HG02885 (cell line): Measurements from ENCODE around the gene DDX59.
"Not testable (repeated sequence)": the region's sequence is repeated elsewhere in the genome, so short reads cannot be mapped to it uniquely, and the experiment has no call there.

ENCODE experiments used
- ATAC-seq: cut with Tn5 transposase; IDR thresholded peaks from one replicate; pipeline ENCODE4 v1.9.1; 2021; ENCODE audit warnings: mild to moderate bottlenecking; ENCODE audit not compliant: unreplicated experiment, poor library complexity

DDX59 gene

GRCh38 chr1:200631375-200631774, 38.3 kb downstream of the DDX59 start:
- no peak for ATAC-seq

- not testable (repeated sequence) for ATAC-seq
These were observed 39.2 kb downstream of the DDX59 start for GRCh38 chr1:200630515-200630899.

- no peak for ATAC-seq
These were observed 39.7 kb downstream of the DDX59 start for GRCh38 chr1:200629876-200630514.

DNA sequence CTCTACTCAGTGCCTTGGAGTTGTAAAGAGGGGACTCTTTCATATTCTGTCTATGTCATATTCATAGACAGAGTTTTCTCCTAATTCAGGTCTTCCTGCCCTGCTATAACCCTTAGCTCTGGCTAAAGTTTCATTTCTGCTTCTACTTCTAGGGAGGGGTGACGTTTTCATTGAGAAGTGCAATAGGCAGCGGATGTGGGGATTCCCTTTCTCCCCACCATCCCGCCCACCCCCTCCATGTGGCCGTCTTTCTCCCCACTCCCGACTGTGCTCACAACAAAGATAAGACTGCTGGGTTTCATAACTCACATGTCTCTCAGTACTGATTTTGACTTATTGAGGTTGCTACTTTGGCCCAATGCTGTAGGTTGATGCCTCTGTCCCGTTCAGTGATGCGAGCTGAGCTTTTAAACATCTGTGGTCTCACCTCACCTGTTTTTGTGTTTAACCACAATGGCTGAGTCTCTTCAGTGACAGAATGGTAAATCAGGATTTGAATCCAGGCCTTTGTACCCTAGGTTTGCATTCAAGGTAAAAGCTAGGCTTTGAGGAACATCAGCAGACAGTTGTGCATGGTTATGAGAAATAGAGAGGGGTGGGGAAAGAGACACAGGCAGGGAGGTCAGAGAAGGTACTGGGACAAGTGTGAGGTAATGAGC, 41.4 kb downstream of the DDX59 start:
- ATAC-seq, result peak; percentile 86

DNA sequence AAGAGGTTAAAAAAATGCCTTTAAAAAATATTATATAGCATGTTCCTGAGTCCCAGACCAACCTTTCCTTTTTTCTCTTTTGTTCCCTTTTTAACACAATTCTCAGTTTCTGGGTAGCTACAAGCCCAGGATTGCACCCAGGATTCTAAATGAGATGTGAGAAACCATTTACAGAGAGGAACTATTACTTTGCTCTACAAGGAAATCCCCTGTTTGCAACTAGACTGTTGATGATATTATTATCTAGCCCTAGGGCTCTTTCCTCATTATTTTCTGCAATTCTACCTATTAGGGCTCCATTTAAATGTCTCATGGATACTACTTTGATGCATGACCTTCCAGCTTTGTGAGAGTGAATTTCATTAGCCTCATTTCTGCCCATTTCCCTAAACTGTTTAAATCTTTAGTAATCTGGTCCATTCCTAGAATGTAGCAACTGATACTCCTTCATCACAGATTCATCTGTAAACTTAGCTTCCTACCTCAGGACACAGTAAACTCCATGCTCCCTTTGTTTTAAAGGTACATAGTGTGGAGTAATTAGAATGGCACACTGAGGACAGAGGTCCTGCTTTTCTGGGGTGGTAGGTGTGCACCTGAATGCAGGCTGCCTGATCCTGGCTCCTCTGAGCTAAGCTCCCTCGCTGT, 42.0 kb downstream of the DDX59 start:
- ATAC-seq, result no peak

DNA sequence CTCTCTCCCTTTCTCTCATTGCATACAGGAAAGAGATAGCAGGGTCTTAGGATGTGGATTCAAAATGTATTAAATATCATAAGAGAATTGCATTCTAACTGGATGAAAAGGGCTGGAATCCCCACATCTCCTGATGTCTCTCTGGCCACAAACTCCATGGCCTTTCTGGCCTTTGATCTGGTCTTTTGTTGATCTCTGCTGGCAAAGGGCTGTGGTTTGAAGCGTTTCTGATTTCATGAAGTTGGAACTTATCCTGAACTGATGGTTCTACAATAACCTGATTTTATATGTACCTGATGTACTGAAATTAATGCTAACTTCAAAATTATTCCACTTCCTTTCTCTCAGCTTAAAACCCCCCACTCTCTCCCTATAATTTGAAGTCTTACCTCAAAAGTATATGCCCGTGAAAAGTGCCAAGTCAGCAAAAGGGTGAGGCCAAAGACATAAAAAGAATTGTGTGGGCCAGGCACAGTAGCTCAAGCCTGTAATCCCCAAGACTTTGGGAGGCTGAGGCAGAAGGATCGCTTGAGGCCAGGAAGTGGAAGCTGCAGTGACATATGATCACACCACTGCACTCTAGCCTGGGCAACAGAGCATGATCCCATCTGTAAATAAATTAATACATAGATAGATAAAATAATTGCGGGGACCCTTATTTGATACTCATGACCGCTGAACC, 42.7 kb downstream of the DDX59 start:
- no peak for ATAC-seq

- ATAC-seq, result peak; percentile 20
These were observed 44.3 kb downstream of the DDX59 start for GRCh38 chr1:200625381-200625824.

GRCh38 chr1:200624679-200625335, 44.9 kb downstream of the DDX59 start:
- ATAC-seq, result no peak

DNA sequence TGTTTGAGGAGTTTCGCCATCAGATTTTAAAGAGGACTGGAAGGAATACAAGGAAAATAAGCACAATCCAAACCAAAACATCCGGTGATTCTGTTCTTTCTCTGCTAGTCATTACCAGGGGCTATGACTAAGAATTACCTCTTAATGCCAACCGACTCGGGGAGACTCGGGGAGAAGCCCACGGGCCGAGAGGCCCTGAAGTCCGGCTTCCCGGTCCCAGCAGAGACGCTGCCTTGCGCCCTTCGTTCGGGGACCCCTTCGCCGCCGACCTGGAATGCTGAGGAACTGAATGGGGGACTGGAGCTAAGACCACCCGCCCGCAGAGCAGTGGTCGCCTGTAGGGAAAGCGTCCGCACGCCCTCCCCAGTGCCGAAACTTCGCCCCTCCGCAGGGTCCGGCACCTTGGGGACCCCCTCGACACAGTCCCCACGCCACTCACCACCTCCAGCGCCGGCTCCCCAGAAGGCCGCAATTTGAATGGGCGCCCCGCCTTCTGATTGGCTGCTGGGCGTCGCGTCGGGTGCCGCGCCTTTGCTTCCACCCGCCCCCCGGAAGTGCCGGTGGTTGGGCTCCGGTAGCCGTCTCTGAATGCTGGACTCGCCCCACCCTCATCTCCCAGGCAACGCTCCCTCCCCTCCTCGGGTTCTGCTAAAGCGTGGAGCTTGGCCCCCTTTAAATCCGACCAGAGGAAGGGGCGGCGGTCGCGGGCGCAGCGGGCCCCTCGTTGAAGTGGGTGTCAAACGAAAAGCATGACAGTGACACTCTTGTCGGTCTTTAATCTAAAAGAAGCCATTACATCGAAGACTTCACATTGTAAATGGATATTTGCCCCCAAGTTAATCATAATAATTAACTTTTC, 49.2 kb downstream of the DDX59 start, which contains the start of gene KIF14:
TSS of gene KIF14 (minus strand) at position 479 of the 859 bp plus-strand sequence. CDS start 2,028 bp downstream, outside the sequence.
- peak; percentile 96 for ATAC-seq

DNA sequence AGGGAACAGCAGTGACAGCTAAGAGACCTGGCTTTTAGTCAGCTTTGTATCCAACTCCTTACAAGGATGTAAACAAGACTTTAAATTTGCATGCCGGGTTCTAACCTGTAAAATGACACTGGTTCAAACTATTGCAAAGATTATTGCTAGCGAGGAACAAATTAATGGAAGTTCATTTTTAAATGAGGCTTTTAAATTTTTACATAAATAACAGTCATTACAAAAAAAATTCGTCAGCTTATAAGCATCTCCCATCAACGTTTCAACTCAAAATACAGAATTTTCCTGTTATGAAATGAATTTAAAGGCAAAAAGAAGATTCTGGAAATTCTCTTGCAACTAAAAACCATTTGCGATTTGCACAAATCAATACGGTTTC, 49.8 kb downstream of the DDX59 start:
- no peak for ATAC-seq

GRCh38 chr1:200610846-200611245, 58.9 kb downstream of the DDX59 start:
- no peak for ATAC-seq

- no peak for ATAC-seq
These were observed 67.1 kb downstream of the DDX59 start for GRCh38 chr1:200602632-200603031.
